IMR-90 (cell line): ENCODE data around the gene MVP. TPM values are rescaled to one million over a fixed set of nuclear protein-coding genes. Genes with fewer than 3 reads are reported as not detected.
A peak's percentile ranks its signal among the peaks of the same experiment; 100 is the strongest.

Experiments used
- ATAC-seq: fragments of 200-7000 bp; cut with Tn5 transposase; 2 replicates; pipeline ENCODE4 v1.9.1; 2020; ENCODE audit warnings: low read depth, mild to moderate bottlenecking, moderate library complexity
- BruUV-seq: library from RNA; stranded (reverse); fragments of 400-500 nt; replicated peaks from 2 replicates; lab custom pipeline; 2021; lab: Mats Ljungman, UMichigan
- CTCF ChIA-PET: fragments of 300-600 bp; formaldehyde crosslinking; extraction: SDS; loops from one replicate; lab custom pipeline; 2021; ENCODE audit warnings: antibody characterized with exemption; lab: Yijun Ruan, JAX
- POLR2A ChIA-PET: fragments of 300-600 bp; sonication (Branson Sonifier 250); formaldehyde crosslinking; loops from one replicate; lab custom pipeline; 2022; ENCODE audit warnings: antibody characterized with exemption; ENCODE audit not compliant: unreplicated experiment; lab: Charles Lee
- DNase-seq: peaks from one replicate; pipeline ENCODE4 v3.0.0; 2013
- H2AFZ ChIP-seq: replicated peaks from 2 replicates; pipeline ENCODE3; 2013; ENCODE audit warnings: low read length, mild to moderate bottlenecking; ENCODE audit not compliant: poor library complexity
- H2AK5ac ChIP-seq: 2 replicates; pipeline ENCODE4 v1.6.1; 2013; ENCODE audit warnings: low read depth, low read length, inconsistent platforms
- H2AK9ac ChIP-seq: replicated peaks from 2 replicates; pipeline ENCODE3; 2013; ENCODE audit warnings: mild to moderate bottlenecking, low read depth, low read length, moderate library complexity; ENCODE audit not compliant: poor library complexity
- H2BK120ac ChIP-seq: 2 replicates; pipeline ENCODE4 v1.6.1; 2013; ENCODE audit warnings: low read depth, low read length, inconsistent platforms
- H2BK15ac ChIP-seq: 3 replicates; pipeline ENCODE4 v1.6.1; 2013; ENCODE audit warnings: low read depth, low read length, inconsistent platforms
- H2BK20ac ChIP-seq: 2 replicates; pipeline ENCODE4 v1.6.1; 2013; ENCODE audit warnings: low read depth, mild to moderate bottlenecking, inconsistent platforms, low read length, moderate library complexity
- H2BK5ac ChIP-seq: 2 replicates; pipeline ENCODE4 v1.6.1; 2013; ENCODE audit warnings: mild to moderate bottlenecking, low read depth, low read length, inconsistent platforms; ENCODE audit not compliant: poor library complexity, severe bottlenecking
- H3K14ac ChIP-seq: replicated peaks from 2 replicates; pipeline ENCODE4 v1.6.1; 2013; ENCODE audit warnings: low read depth, low read length, inconsistent platforms
- H3K18ac ChIP-seq: 2 replicates; pipeline ENCODE4 v1.6.1; 2013; ENCODE audit warnings: low read depth, low read length, control low read depth
- H3K23ac ChIP-seq: 2 replicates; pipeline ENCODE4 v1.6.1; 2013; ENCODE audit warnings: low read depth, low read length, inconsistent platforms
- H3K27ac ChIP-seq: 2 replicates; pipeline ENCODE4 v1.5.1; 2013; ENCODE audit warnings: mild to moderate bottlenecking, control low read depth, low read length; ENCODE audit not compliant: insufficient read depth
- H3K27me3 ChIP-seq: 2 replicates; pipeline ENCODE4 v1.6.1; 2013; ENCODE audit warnings: low read length; ENCODE audit not compliant: control insufficient read depth, insufficient read depth
- H3K36me3 ChIP-seq: 2 replicates; pipeline ENCODE4 v1.6.1; 2013; ENCODE audit warnings: low read length, mixed read lengths; ENCODE audit not compliant: control insufficient read depth, insufficient read depth
- H3K4ac ChIP-seq: 2 replicates; pipeline ENCODE4 v1.6.1; 2013; ENCODE audit warnings: low read depth, low read length, inconsistent platforms
- H3K4me1 ChIP-seq: 2 replicates; pipeline ENCODE4 v1.6.1; 2013; ENCODE audit warnings: low read length, mixed read lengths; ENCODE audit not compliant: control insufficient read depth, insufficient read depth
- H3K4me2 ChIP-seq: 2 replicates; pipeline ENCODE4 v1.6.1; 2013; ENCODE audit warnings: low read depth, mild to moderate bottlenecking, control low read depth, low read length, moderate library complexity
- H3K4me3 ChIP-seq: 2 replicates; pipeline ENCODE4 v1.5.1; 2013; ENCODE audit warnings: low read depth, mild to moderate bottlenecking, control low read depth, low read length, moderate library complexity; ENCODE audit not compliant: insufficient read depth
- H3K56ac ChIP-seq: 2 replicates; pipeline ENCODE4 v1.6.1; 2013; ENCODE audit warnings: low read length, inconsistent platforms; ENCODE audit not compliant: insufficient read depth; ENCODE audit errors: extremely low read depth
- H3K79me1 ChIP-seq, 2 experiments: 2 replicates each; pipeline ENCODE4 v1.6.1; 2013; ENCODE audit warnings: low read length in 2 of 2, inconsistent platforms in 1 of 2, low read depth in 1 of 2
- H3K9ac ChIP-seq: 2 replicates; pipeline ENCODE4 v1.6.1; 2013; ENCODE audit warnings: low read depth, low read length, control low read depth
- H3K9me1 ChIP-seq: 2 replicates; pipeline ENCODE4 v1.6.1; 2013; ENCODE audit warnings: low read length, inconsistent platforms; ENCODE audit not compliant: insufficient read depth
- H3K9me3 ChIP-seq: 2 replicates; pipeline ENCODE4 v1.6.1; 2013; ENCODE audit warnings: low read length; ENCODE audit not compliant: control insufficient read depth, insufficient read depth
- H4K20me1 ChIP-seq: 2 replicates; pipeline ENCODE4 v1.6.1; 2013; ENCODE audit warnings: low read length, inconsistent platforms; ENCODE audit not compliant: insufficient read depth
- H4K5ac ChIP-seq: 2 replicates; pipeline ENCODE4 v1.6.1; 2013; ENCODE audit warnings: mild to moderate bottlenecking, low read depth, low read length, control low read depth
- H4K8ac ChIP-seq, 2 experiments: 2 replicates each; pipeline ENCODE4 v1.6.1; 2013; ENCODE audit warnings: low read depth in 2 of 2, low read length in 2 of 2, control low read depth in 1 of 2, inconsistent platforms in 1 of 2
- H4K91ac ChIP-seq: 2 replicates; pipeline ENCODE4 v1.6.1; 2013; ENCODE audit warnings: low read depth, low read length, inconsistent platforms; ENCODE audit not compliant: insufficient read depth
- WGBS, 2 experiments: methylation state at CpG; one replicate each; pipeline versions ENCODE4 v1.1.5 to v1.1.7; 2013; ENCODE audit warnings: missing lambda C conversion rate in 2 of 2; ENCODE audit not compliant: insufficient read length in 1 of 2; ENCODE audit errors: extremely low coverage in 2 of 2; 5-methylcytosine and 5-hydroxymethylcytosine counted together
- dilution Hi-C: fragments of 300-500 bp; cut with HindIII; formaldehyde crosslinking; loops from one replicate; pipeline ENCODE4 v1.14.3; 2018; ENCODE audit warnings: low sequenced_read_pairs; ENCODE audit not compliant: unreplicated experiment
- in situ Hi-C: fragments of 300-500 bp; cut with MboI; formaldehyde crosslinking; loops from 3 replicates; pipeline ENCODE4 v1.14.3; 2019; ENCODE audit warnings: low sequenced_read_pairs, inconsistent platforms, mixed read lengths
- intact Hi-C: fragments of 100-400 bp; cut with micrococcal nuclease; formaldehyde crosslinking; loops from 2 replicates; pipeline ENCODE4 v1.10.0; 2022
- polyA plus RNA-seq, 3 experiments: library from polyadenylated mRNA; depleted of rRNA; stranded (reverse); fragments of >200 nt; gene quantifications; 2 replicates each; pipeline ENCODE4 v1.2.3, GENCODE V29; 2012; ENCODE audit warnings: low replicate concordance in 1 of 3
- total RNA-seq: library from RNA; depleted of rRNA; stranded (reverse); fragments of >200 nt; gene quantifications from 2 replicates; pipeline ENCODE4 v1.2.3, GENCODE V29; 2012
- TF ChIP-seq, protein P1 (sequence below): fragments of 150-350 bp; IDR thresholded peaks from 2 replicates; pipeline ENCODE4 v1.6.1; 2017; ENCODE audit warnings: mild to moderate bottlenecking, antibody characterized with exemption, low read length, low read depth

Gene MVP
- total and polyA plus RNA-seq, 2 of the 4 experiments (the other 2 are of a cell fraction) = 204 to 319 TPM

DNA sequence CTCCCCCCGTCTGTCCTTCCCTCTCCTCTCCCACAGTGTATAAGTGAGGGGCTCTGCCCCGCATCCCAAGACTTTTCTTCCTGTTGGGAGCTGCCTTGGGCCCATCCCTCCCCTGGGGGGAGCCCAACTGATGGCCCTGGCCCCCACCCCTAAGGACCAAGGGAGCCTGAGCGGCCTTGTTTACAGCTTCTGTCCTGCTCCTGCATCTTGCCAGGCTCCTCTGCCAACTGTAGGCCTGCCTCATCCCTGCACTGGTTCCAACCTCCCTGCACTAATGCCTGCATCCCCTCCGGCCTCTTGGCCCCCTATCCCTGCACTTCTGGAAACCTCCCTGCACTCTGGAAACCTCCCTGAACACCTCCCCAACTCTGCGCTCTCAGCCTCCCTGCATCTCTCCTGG is 5.7 kb upstream of the MVP start:
- no peak overlapping the region for H3K56ac ChIP-seq
- CTCF ChIA-PET = no interaction called here
- peak overlapping the region; percentile 83 for H2AFZ ChIP-seq
- peak overlapping the region; percentile 65; the same call in 1 of the 2 replicates for H3K23ac ChIP-seq
- ATAC-seq (no peak), DNase-seq (no peak)
- no peaks in the 10 kb centered on the region for H3K9me3 ChIP-seq
- H3K14ac ChIP-seq = no peak overlapping the region; the same call in 1 of the 2 replicates
- intact Hi-C loops = no loop called here
- peak overlapping the region; percentile 61; the same call in 1 of the 2 replicates for H4K91ac ChIP-seq
- H2BK5ac ChIP-seq = no peak overlapping the region
- peaks cover 7% of the 10 kb centered on the region for H3K36me3 ChIP-seq
- no peak overlapping the region for H3K9ac ChIP-seq
- TF ChIP-seq, protein P1, sequence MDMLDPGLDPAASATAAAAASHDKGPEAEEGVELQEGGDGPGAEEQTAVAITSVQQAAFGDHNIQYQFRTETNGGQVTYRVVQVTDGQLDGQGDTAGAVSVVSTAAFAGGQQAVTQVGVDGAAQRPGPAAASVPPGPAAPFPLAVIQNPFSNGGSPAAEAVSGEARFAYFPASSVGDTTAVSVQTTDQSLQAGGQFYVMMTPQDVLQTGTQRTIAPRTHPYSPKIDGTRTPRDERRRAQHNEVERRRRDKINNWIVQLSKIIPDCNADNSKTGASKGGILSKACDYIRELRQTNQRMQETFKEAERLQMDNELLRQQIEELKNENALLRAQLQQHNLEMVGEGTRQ = no peak
- H3K4ac ChIP-seq = peak overlapping the region; percentile 72
- no peak overlapping the region for H3K4me3 ChIP-seq
- H2BK120ac ChIP-seq = 0 out of 2 replicates have a peak overlapping the region, but pooled peaks have one; percentile 75
- peak overlapping the region; percentile 6 to 81; a peak in 3 of 4 replicates for H4K8ac ChIP-seq
- dilution Hi-C loops = no loop called here
- in situ Hi-C loops = no loop called here
- peaks cover 13 to 58% of the 10 kb centered on the region in 2 experiments for H3K79me1 ChIP-seq
- no peak overlapping the region for H3K18ac ChIP-seq
- no peak overlapping the region; the same call in 2 of the 3 replicates for H2BK15ac ChIP-seq
- WGBS, 2 experiments = 84% methylated on average over 2 of the region's 5 CpGs; no CpG with 5 or more reads in 1 of the 2 experiments
- POLR2A ChIA-PET = no interaction called here
- H3K27ac ChIP-seq = peak overlapping the region; percentile 18
- peaks cover 14% of the 10 kb centered on the region for H4K20me1 ChIP-seq
- peak overlapping the region; percentile 96 for H2AK9ac ChIP-seq
- no TSS peak for BruUV-seq
- H3K4me1 ChIP-seq = peaks cover 21% of the 10 kb centered on the region
- no peak overlapping the region for H4K5ac ChIP-seq
- peak overlapping the region; percentile 58; the same call in 1 of the 2 replicates for H2BK20ac ChIP-seq
- no peaks in the 10 kb centered on the region for H3K27me3 ChIP-seq
- peaks cover 9% of the 10 kb centered on the region for H3K9me1 ChIP-seq
- peak overlapping the region; percentile 74; the same call in 1 of the 2 replicates for H3K4me2 ChIP-seq
- peak overlapping the region; percentile 84 for H2AK5ac ChIP-seq
